Stimulated activated CD8-positive, alpha-beta memory T cell treated with anti-CD3 and anti-CD28 coated beads, Interleukin-2, amount 100 ng/mL, for 1 hour (primary cell): ENCODE results near the gene MIPEP.

Source experiments
- DNase-seq, 2 donors: peaks; one replicate each; pipeline ENCODE4 v3.0.0-alpha.2; 2020; ENCODE audit warnings: low read depth in 2 of 2

The MIPEP gene

GRCh38 chr13:23715092-23715761 lies 174.0 kb downstream of the MIPEP start:
- DNase-seq, result no peak

DNA sequence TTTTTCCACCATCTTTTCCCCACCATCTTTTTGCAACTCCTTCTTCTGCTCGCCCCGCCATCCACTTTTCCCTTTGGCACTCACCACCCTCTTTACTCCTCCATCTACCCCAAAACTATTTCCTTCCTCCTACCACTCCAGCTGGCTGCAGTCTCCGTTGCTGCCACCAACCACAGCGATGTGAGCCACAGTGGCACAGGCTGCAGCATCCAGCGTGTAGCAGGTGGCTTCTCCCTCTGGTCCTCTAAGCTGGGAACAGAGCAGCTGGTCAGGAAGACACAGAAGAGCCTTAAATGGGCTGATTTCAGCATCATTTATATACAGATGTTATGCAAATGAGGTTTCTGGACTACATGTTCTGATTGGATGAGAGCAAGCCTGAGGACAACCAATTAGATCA lies 174.5 kb downstream of the MIPEP start:
- no peak for DNase-seq

GRCh38 chr13:23711355-23711754 lies 177.8 kb downstream of the MIPEP start:
- DNase-seq, result no peak

DNA sequence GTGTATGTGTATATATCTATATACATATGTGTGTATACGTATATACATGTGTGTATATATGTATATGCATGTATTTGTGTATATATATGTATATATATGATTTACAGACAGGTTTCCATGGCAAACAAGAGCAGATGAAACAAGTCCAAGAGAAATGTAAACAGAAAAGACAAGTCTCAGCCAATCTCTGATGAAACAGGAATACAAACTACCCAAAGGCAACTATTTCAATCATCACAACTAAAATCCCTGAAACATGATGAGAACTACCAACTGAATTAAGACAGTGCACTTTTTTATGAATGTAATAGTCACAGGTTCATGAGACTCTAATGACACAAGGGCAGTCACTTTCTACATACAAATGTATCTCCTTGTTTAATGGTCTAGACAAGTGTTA lies 178.8 kb downstream of the MIPEP start:
- DNase-seq, result no peak

DNA sequence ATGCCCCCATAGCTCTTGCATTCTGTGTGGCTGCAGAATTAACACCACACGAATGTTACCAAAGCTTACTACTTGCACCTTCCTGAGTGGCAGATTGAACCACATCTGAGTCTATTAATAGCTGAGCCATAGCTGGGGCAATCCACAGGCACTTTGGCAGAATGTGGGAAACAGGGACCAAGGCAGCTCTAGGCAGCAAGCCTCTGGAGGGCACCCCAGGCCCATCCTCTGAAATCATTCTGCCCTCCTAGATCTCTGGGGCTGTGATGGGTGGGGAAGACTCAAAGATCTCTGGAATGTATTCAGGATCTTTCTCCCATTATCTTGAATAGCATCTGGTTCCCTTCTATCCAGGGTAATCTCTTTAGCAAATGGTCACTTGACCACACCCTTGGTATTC lies 179.7 kb downstream of the MIPEP start:
- DNase-seq, result no peak

DNA sequence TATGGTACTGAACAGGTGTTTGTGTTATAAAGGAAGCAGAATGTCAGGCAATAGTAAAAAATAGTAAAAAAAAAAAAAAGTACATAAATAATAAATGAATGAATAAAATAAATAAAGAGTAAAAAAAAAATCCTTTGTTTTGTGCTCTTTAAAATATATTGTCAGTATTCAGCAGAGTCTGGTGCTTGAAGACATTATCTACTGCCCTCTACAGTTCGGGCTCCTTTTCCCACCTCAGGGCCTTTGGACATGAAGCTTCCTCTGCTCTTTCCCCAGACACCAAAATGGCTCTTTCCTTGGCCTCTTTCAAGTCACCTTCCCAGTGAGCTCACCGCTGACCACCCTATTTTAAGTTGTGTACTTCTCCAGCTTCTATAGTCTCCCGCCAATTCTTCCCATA lies 181.5 kb downstream of the MIPEP start:
- DNase-seq, result no peak

DNA sequence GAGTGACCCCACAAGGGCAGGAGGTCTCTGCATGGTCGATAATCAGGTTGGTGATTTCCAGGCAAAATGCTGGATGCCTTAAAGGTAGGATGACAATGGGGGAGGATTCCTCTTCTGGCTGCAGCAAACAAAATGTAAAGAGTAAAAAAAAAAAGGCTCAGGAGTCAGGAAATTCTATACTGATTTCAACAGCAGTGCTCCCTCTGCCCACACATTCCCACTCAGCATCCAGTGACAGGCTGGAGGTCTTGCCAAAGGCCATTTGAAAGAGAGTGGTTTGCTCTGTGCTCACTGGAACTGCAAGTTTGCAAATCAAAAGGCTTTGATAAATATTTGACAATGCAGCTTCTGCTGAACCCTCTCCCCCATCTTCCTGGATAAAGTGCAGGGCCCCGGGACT lies 183.6 kb downstream of the MIPEP start:
- no peak for DNase-seq

- no peak for DNase-seq
These were observed 185.8 kb downstream of the MIPEP start for GRCh38 chr13:23703246-23703860.

GRCh38 chr13:23701636-23702035 lies 187.6 kb downstream of the MIPEP start:
- no peak for DNase-seq

DNA sequence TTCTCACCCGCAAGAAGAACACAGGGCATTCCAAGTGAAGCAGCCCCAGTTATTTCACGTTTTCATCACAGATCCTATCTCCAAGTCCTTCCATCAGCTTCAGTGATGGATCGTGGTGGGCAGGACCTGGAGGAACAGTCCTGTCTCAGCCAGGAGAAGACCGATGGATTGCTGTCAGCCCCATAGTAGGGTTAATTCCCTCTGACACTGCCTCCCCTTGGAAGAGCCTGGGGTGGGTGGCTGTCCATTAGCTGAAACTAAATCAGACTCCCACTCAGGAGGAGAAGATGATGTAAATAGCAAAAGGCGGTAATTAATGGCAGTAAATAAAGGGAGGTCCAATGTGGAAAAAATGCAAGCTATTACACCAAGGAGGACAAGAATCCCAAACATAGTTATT lies 188.0 kb downstream of the MIPEP start:
- DNase-seq, result no peak

- DNase-seq, result no peak
These were observed 189.9 kb downstream of the MIPEP start for GRCh38 chr13:23699271-23699670.

DNA sequence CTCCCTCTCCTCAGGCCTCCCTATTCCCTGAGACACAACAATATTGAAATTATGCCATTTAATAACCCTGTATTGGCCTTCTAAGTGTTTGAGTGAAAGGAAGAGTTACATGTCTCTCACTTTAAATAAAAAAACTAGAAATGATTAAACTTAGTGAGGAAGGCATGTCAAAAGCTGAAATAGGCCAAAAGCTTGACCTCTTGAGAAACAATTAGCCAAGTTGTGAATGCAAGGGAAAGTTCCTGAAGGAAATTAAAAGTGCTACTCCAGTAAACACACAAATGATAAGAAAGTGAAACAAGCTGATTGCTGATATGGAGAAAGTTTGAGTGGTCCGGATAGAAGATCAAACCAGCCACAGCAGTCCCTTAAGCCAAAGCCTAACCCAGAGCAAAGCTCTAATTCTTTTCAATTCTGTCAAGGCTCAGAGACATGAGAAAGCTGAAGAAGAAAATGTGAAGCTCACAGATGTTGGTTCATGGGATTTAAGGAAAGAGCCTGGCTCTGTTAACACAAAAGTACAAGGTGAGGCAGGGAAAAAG lies 191.4 kb downstream of the MIPEP start:
- no peak for DNase-seq

GRCh38 chr13:23696610-23697009 lies 192.6 kb downstream of the MIPEP start:
- DNase-seq, result no peak

DNA sequence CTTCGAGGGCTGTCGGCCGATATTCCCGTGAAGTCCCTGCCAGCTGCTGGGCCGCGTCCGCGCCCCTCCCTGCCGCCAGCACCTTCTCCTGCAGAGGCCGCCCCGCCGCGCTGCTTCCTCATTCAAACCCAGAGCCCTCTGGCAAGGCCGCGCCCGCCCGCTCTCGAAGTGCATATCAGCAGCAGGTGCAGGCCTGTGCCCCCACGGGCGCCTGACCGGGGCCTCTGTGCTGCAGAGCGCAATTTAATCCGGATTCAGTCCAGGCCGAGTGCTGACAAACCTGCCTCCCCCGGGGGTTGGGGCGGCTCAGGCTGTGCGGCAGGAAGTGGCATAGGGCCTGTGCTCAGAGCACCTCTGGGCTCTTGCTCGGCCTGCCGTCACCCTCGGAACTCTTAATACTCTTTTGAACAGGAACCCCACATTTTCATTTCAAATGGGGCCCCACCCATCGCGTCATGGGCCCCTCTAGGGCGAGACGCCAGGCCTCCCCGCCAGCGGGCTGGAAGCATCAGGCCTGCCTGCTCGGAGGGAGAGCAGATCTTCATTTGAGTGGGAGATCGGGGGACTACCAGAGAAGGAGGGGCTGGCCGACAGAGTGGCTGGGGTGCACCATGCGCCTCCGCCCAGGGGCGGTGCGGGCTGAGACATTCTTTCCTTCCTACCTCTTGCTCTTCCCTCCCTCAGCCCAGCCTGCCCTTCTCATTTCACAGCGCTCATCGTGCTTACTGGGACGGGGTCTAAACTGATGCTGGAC lies 193.3 kb downstream of the MIPEP start:
- DNase-seq, result peak; percentile 4 to 29

DNA sequence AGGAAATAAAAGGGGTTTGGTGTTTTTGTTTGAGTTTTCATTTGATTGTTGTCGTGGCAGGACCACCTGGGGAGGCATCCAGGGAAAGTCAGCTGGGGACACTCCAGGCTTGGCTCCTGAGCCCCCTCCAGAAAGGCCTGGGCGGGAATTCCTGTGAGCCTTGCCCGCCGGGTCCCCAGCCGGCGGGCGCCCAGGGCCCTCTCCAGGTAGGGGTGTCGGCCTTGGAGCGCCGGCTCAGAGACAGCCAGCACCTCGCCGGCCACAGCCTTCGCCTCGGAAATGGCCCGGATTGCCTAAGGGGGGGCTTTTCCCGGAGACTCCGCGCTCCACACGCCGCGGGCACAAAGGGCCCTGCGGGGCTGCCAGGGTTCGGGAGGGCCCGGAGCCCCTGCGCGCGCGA lies 194.0 kb downstream of the MIPEP start:
- no peak for DNase-seq

GRCh38 chr13:23692816-23693215 lies 196.4 kb downstream of the MIPEP start:
- no peak for DNase-seq

DNA sequence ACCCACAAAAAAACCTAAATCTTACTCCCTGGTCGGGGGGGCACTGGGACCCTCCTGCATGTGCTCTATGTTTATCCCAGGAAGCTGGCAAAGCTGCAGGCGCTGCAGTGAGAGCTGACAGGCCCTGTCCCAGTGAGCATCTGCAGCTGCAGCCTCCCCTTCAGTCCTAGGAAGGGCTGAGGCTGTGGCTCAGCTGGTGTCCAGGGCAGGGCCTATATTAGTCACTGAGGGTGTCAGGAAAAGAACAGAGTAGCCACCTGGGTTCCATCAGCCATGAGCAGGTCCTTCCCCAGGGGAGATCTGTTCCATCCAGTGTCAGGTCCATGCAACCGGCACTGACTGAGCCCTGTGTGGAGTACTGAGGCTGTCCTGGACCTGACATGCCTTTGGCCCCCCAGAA lies 198.5 kb downstream of the MIPEP start:
- no peak for DNase-seq

DNA sequence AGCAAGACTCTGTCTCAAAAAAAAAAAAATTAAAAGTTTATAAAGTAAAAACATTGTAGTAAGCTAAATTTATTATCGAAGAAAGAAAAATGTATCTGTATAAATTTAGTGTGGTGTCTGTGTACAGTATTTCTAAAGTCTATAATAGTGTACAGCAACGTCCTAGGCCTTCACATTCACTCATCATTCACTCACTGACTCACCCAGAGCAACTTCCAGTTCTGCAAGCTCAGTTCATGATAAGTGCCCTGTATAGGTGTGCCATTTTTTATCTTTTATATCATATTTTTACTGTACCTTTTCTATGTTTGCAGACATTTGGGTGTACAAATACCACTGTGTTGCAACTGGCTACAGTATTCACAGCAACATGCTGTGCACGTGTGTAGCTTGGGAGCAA lies 200.9 kb downstream of the MIPEP start:
- DNase-seq, result no peak

DNA sequence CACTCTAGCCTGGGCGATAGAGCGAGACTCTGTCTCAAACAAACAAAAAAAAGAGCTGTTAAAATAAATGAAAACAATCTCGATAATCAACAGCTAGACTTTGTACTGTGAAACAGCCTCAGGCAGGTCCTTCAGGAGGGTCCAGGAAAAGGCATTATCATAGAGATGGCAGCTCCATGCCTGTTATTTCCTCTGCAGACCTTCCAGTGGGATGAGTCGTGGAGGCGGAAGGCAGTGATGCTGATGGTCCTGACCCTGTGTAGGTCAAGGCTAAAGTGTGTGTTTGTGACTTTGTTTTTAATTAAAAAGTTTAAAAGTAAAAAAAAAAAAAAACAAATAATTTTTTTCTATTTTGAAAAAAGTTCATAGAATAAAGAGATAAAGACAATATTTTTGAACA lies 201.6 kb downstream of the MIPEP start:
- no peak for DNase-seq

DNA sequence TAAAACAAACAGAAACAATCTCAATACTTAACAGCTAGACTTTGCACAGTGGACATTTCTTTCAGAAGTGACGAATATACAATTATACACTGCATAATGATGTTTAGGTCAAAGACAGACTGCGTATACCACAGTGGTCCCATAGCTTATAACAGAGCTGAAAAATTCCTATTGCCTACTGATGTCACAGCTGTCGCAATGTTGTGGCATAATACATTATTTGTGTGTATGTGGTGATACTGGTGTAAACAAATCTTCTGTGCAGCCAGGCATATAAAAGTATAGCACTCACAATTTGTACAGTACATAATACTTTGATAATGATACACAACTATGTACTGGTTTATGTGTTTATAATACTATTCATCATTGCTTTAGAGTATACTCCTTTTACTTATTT lies 202.3 kb downstream of the MIPEP start:
- no peak for DNase-seq

DNA sequence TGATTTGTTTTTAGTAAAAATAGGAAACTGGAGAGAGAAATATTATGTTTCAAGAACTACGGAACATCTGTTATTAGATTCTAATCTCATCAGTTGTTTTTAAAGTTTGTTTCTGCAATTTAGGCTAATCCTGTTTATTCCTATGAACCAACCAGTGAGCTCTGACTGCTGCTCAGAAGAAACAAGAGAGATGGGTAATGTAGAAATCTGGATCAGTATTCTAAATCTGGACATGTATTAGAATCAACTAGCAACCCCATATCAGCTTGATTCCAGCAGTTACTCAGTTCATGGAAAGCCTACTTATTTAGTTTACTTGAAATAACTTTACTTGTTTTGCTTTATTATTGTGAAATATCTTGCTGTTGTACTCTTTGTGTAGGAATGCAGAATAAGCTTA lies 203.8 kb downstream of the MIPEP start:
- DNase-seq, result no peak

GRCh38 chr13:23684647-23685046 lies 204.6 kb downstream of the MIPEP start:
- no peak for DNase-seq

GRCh38 chr13:23683084-23683483 lies 206.1 kb downstream of the MIPEP start:
- DNase-seq, result no peak
